ENCODE measurements around the gene TYW1B.
"Not testable (repeated sequence)": the region's sequence is repeated elsewhere in the genome, so short reads cannot be mapped to it uniquely, and the experiment has no call there.

Gene TYW1B

GRCh38 chr7:72793791-72794190 is 34.2 kb downstream of the TYW1B start:
- TF ChIP-seq POLR2A (IDR thresholded peaks at IDR 0.05; ENCODE audit: low read depth, low read length), result no peak
- DNase-seq (ENCODE audit: insufficient read length, low spot score), result no peak
- no peak for FAIRE-seq

GRCh38 chr7:72790698-72791060 is 37.3 kb downstream of the TYW1B start:
- not testable (repeated sequence) for DNase-seq (ENCODE audit: insufficient read length, low spot score); FAIRE-seq

- not testable (repeated sequence) for DNase-seq (ENCODE audit: insufficient read length, low spot score); FAIRE-seq
Observed at GRCh38 chr7:72790048-72790697, 37.8 kb downstream of the TYW1B start.

GRCh38 chr7:72785166-72785955 is 42.6 kb downstream of the TYW1B start:
- DNase-seq (ENCODE audit: insufficient read length, low spot score), result no peak
- FAIRE-seq, result no peak
- TF ChIP-seq POLR2A (IDR thresholded peaks at IDR 0.05; ENCODE audit: low read depth, low read length), result no peak

GRCh38 chr7:72783601-72784370 is 44.2 kb downstream of the TYW1B start:
- DNase-seq (ENCODE audit: insufficient read length, low spot score), result not testable (repeated sequence)
- peak; percentile 80 for FAIRE-seq

GRCh38 chr7:72781631-72782030 is 46.4 kb downstream of the TYW1B start:
- no peak for FAIRE-seq
- no peak for TF ChIP-seq POLR2A (IDR thresholded peaks at IDR 0.05; ENCODE audit: low read depth, low read length)

GRCh38 chr7:72781161-72781560 is 46.8 kb downstream of the TYW1B start:
- no peak for DNase-seq (ENCODE audit: insufficient read length, low spot score)
- FAIRE-seq, result no peak
- TF ChIP-seq POLR2A (IDR thresholded peaks at IDR 0.05; ENCODE audit: low read depth, low read length), result no peak

More at GRCh38 chr7:72781631-72782030, 46.4 kb downstream of the TYW1B start:
- no peak for DNase-seq (ENCODE audit: insufficient read length, low spot score)

GRCh38 chr7:72780289-72780894 is 47.6 kb downstream of the TYW1B start:
- DNase-seq (ENCODE audit: insufficient read length, low spot score); FAIRE-seq: not testable (repeated sequence)

GRCh38 chr7:72777167-72777566 is 50.8 kb downstream of the TYW1B start:
- not testable (repeated sequence) for DNase-seq (ENCODE audit: insufficient read length, low spot score); FAIRE-seq

GRCh38 chr7:72772627-72773026 is 55.4 kb downstream of the TYW1B start:
- not testable (repeated sequence) for FAIRE-seq; DNase-seq (ENCODE audit: insufficient read length, low spot score)

- FAIRE-seq; DNase-seq (ENCODE audit: insufficient read length, low spot score): not testable (repeated sequence)
Observed at GRCh38 chr7:72766994-72767393, 61.0 kb downstream of the TYW1B start.

- no peak for TF ChIP-seq POLR2A (IDR thresholded peaks at IDR 0.05; ENCODE audit: low read depth, low read length)
- no peak for FAIRE-seq
- no peak for DNase-seq (ENCODE audit: insufficient read length, low spot score)
Observed at GRCh38 chr7:72760602-72761001, 67.4 kb downstream of the TYW1B start.

- TF ChIP-seq POLR2A (IDR thresholded peaks at IDR 0.05; ENCODE audit: low read depth, low read length), result no peak
- no peak for FAIRE-seq
- DNase-seq (ENCODE audit: insufficient read length, low spot score), result no peak
Observed at GRCh38 chr7:72754312-72754711, 73.7 kb downstream of the TYW1B start.

GRCh38 chr7:72753781-72754180 is 74.2 kb downstream of the TYW1B start:
- TF ChIP-seq POLR2A (IDR thresholded peaks at IDR 0.05; ENCODE audit: low read depth, low read length), result no peak
- FAIRE-seq (no peak), DNase-seq (ENCODE audit: insufficient read length, low spot score) (no peak)

- FAIRE-seq; DNase-seq (ENCODE audit: insufficient read length, low spot score): not testable (repeated sequence)
Observed at GRCh38 chr7:72753229-72753628, 74.8 kb downstream of the TYW1B start.

All from H54 (cell line).